CD4-positive, CD25-positive, alpha-beta regulatory T cell (primary cell): ENCODE results near the gene PLXDC2. TPM values are rescaled to one million over a fixed set of nuclear protein-coding genes. Genes with fewer than 3 reads are reported as not detected.

Experiments used
- ATAC-seq, 2 donors: fragments of 150-1000 bp; cut with Tn5 transposase; one replicate each; pipeline ENCODE4 v1.10.0; 2021; ENCODE audit warnings: low read depth in 2 of 2, moderate number of reproducible peaks in 2 of 2, moderate library complexity in 1 of 2
- DNase-seq, 3 donors: peaks; one replicate each; pipeline versions ENCODE4 v3.0.0 to v3.0.0-alpha.2; 2012 to 2022; ENCODE audit warnings: mixed read lengths in 1 of 3
- H3K27ac ChIP-seq: one replicate; pipeline ENCODE4 v1.7.0; 2013; ENCODE audit warnings: mild to moderate bottlenecking, low read length; ENCODE audit not compliant: insufficient read depth, poor library complexity, severe bottlenecking
- H3K27me3 ChIP-seq: one replicate; pipeline ENCODE4 v1.7.0; 2013; ENCODE audit warnings: low read length; ENCODE audit not compliant: control insufficient read depth, insufficient read depth
- H3K36me3 ChIP-seq: one replicate; pipeline ENCODE4 v1.7.0; 2013; ENCODE audit warnings: mild to moderate bottlenecking, low read length, moderate library complexity; ENCODE audit not compliant: control insufficient read depth, insufficient read depth
- H3K4me1 ChIP-seq: 2 replicates; pipeline ENCODE4 v1.7.0; 2013; ENCODE audit warnings: mild to moderate bottlenecking, low read length; ENCODE audit not compliant: insufficient read depth, control insufficient read depth, poor library complexity, severe bottlenecking
- H3K4me3 ChIP-seq: one replicate; pipeline ENCODE4 v1.7.0; 2013; ENCODE audit warnings: low read depth, mild to moderate bottlenecking, low read length, moderate library complexity
- H3K9me3 ChIP-seq, 2 experiments: 1 replicate in 1 of 2; 2 replicates in 1 of 2; pipeline ENCODE4 v1.7.0; 2013; ENCODE audit warnings: low read length in 2 of 2, mild to moderate bottlenecking in 1 of 2, moderate library complexity in 1 of 2; ENCODE audit not compliant: control insufficient read depth in 2 of 2
- H3K27ac Mint-ChIP-seq, 3 donors: one replicate each; pipeline ENCODE4 v1.8.0; 2020 to 2022; ENCODE audit warnings: mild to moderate bottlenecking in 3 of 3, mixed read lengths in 3 of 3, moderate library complexity in 2 of 3
- H3K27me3 Mint-ChIP-seq: one replicate; pipeline ENCODE4 v1.8.0; 2022; ENCODE audit warnings: mild to moderate bottlenecking, mixed read lengths
- H3K36me3 Mint-ChIP-seq: one replicate; pipeline ENCODE4 v1.8.0; 2020; ENCODE audit warnings: mixed read lengths
- H3K4me1 Mint-ChIP-seq, 4 donors: one replicate each; pipeline ENCODE4 v1.8.0; 2020 to 2022; ENCODE audit warnings: mixed read lengths in 4 of 4, mild to moderate bottlenecking in 1 of 4
- H3K4me3 Mint-ChIP-seq, 4 donors: one replicate each; pipeline ENCODE4 v1.8.0; 2020 to 2022; ENCODE audit warnings: mild to moderate bottlenecking in 4 of 4, mixed read lengths in 4 of 4, moderate library complexity in 3 of 4
- H3K9me3 Mint-ChIP-seq, 7 donors: one replicate each; pipeline ENCODE4 v1.8.0; 2020 to 2022; ENCODE audit warnings: mixed read lengths in 7 of 7, mild to moderate bottlenecking in 3 of 7, moderate library complexity in 2 of 7
- polyA plus RNA-seq, 4 donors: library from polyadenylated mRNA; unstranded; fragments of 300-500 nt; fragmentation: Illumina TruSeq; gene quantifications; one replicate each; pipeline ENCODE4 v1.2.3, GENCODE V29; 2021
- total RNA-seq: library from RNA; stranded (reverse); gene quantifications from one replicate; pipeline ENCODE4 v1.2.3, GENCODE V29; 2022

PLXDC2 gene
- total and polyA plus RNA-seq, 5 donors from 2014 or later = 0.03 to 1.8 (median 0.10) TPM; not detected in 2

GRCh38 chr10:19928936-19929335, 112.7 kb downstream of the PLXDC2 start:
- H3K9me3 Mint-ChIP-seq = peaks cover 0 to 27% (median 7%) of the 10 kb centered on the region in 7 donors
- Histone ChIP-seq H3K27ac (no peak overlapping the region), H3K4me1 (no peaks in the 10 kb centered on the region), H3K27me3 (no peaks in the 10 kb centered on the region), H3K4me3 (no peak overlapping the region), H3K36me3 (no peaks in the 10 kb centered on the region), H3K9me3 (peaks cover 0 to 8% of the 10 kb centered on the region in 2 experiments)
- no peaks in the 10 kb centered on the region for H3K36me3 Mint-ChIP-seq
- no peak for DNase-seq
- H3K4me3 Mint-ChIP-seq = no peak overlapping the region
- H3K27me3 Mint-ChIP-seq = peaks cover 5% of the 10 kb centered on the region
- H3K4me1 Mint-ChIP-seq = no peaks in the 10 kb centered on the region
- no peak for ATAC-seq
- H3K27ac Mint-ChIP-seq = no peak overlapping the region

GRCh38 chr10:19929506-19930140, 113.4 kb downstream of the PLXDC2 start:
- Histone ChIP-seq H3K9me3 (peaks cover 0 to 8% of the 10 kb centered on the region in 2 experiments), H3K27me3 (no peaks in the 10 kb centered on the region), H3K27ac (no peak overlapping the region), H3K36me3 (no peaks in the 10 kb centered on the region), H3K4me3 (no peak overlapping the region), H3K4me1 (no peaks in the 10 kb centered on the region)
- Mint-ChIP-seq H3K27me3 (peaks cover 5% of the 10 kb centered on the region), H3K4me3 (no peak overlapping the region), H3K36me3 (no peaks in the 10 kb centered on the region), H3K4me1 (no peaks in the 10 kb centered on the region), H3K9me3 (peaks cover 0 to 34% (median 7%) of the 10 kb centered on the region in 7 donors), H3K27ac (no peak overlapping the region)
- ATAC-seq (no peak), DNase-seq (no peak)

- H3K36me3 ChIP-seq = no peaks in the 10 kb centered on the region
- no peaks in the 10 kb centered on the region for H3K27me3 ChIP-seq
- peaks cover 0 to 4% of the 10 kb centered on the region in 2 experiments for H3K9me3 ChIP-seq
- Mint-ChIP-seq H3K9me3 (peaks cover 4 to 38% (median 7%) of the 10 kb centered on the region in 7 donors), H3K27ac (no peak overlapping the region), H3K36me3 (no peaks in the 10 kb centered on the region), H3K27me3 (peaks cover 5% of the 10 kb centered on the region), H3K4me1 (no peaks in the 10 kb centered on the region), H3K4me3 (no peak overlapping the region)
- H3K27ac ChIP-seq = no peak overlapping the region
- no peak overlapping the region for H3K4me3 ChIP-seq
- ATAC-seq (no peak), DNase-seq (no peak)
- H3K4me1 ChIP-seq = no peaks in the 10 kb centered on the region
Measured at GRCh38 chr10:19930936-19931893, 115.0 kb downstream of the PLXDC2 start.

- peak overlapping the region in 1 of 3 donors; percentile 8 for H3K27ac Mint-ChIP-seq
- Histone ChIP-seq H3K36me3 (no peaks in the 10 kb centered on the region), H3K27me3 (no peaks in the 10 kb centered on the region), H3K4me1 (no peaks in the 10 kb centered on the region), H3K9me3 (peaks cover 0 to 4% of the 10 kb centered on the region in 2 experiments), H3K4me3 (no peak overlapping the region), H3K27ac (no peak overlapping the region)
- DNase-seq (no peak), ATAC-seq (no peak)
- no peaks in the 10 kb centered on the region for H3K36me3 Mint-ChIP-seq
- peaks cover 1% of the 10 kb centered on the region for H3K27me3 Mint-ChIP-seq
- H3K9me3 Mint-ChIP-seq = peaks cover 4 to 35% (median 6%) of the 10 kb centered on the region in 7 donors
- no peaks in the 10 kb centered on the region for H3K4me1 Mint-ChIP-seq
- H3K4me3 Mint-ChIP-seq = no peak overlapping the region
Measured at GRCh38 chr10:19931894-19932590, 115.8 kb downstream of the PLXDC2 start.

- Histone ChIP-seq H3K4me1 (no peaks in the 10 kb centered on the region), H3K4me3 (no peak overlapping the region), H3K27me3 (no peaks in the 10 kb centered on the region), H3K9me3 (peaks cover 0 to 4% of the 10 kb centered on the region in 2 experiments), H3K27ac (no peak overlapping the region), H3K36me3 (no peaks in the 10 kb centered on the region)
- no peaks in the 10 kb centered on the region for H3K27me3 Mint-ChIP-seq
- H3K4me1 Mint-ChIP-seq = no peaks in the 10 kb centered on the region
- DNase-seq (no peak), ATAC-seq (no peak)
- H3K9me3 Mint-ChIP-seq = peaks cover 4 to 32% (median 7%) of the 10 kb centered on the region in 7 donors
- H3K27ac Mint-ChIP-seq = no peak overlapping the region
- H3K4me3 Mint-ChIP-seq = no peak overlapping the region
- H3K36me3 Mint-ChIP-seq = no peaks in the 10 kb centered on the region
Measured at GRCh38 chr10:19932806-19933371, 116.7 kb downstream of the PLXDC2 start.

GRCh38 chr10:19933772-19934171, 117.5 kb downstream of the PLXDC2 start:
- DNase-seq (no peak), ATAC-seq (no peak)
- H3K27me3 Mint-ChIP-seq = no peaks in the 10 kb centered on the region
- H3K4me3 ChIP-seq = no peak overlapping the region
- H3K4me1 Mint-ChIP-seq = no peaks in the 10 kb centered on the region
- H3K9me3 ChIP-seq = peaks cover 0 to 4% of the 10 kb centered on the region in 2 experiments
- no peaks in the 10 kb centered on the region for H3K36me3 Mint-ChIP-seq
- no peak overlapping the region for H3K27ac Mint-ChIP-seq
- no peaks in the 10 kb centered on the region for H3K36me3 ChIP-seq
- H3K4me1 ChIP-seq = no peaks in the 10 kb centered on the region
- peaks cover 2 to 33% (median 6%) of the 10 kb centered on the region in 7 donors for H3K9me3 Mint-ChIP-seq
- H3K27ac ChIP-seq = no peak overlapping the region
- H3K27me3 ChIP-seq = no peaks in the 10 kb centered on the region
- H3K4me3 Mint-ChIP-seq = no peak overlapping the region

GRCh38 chr10:19935176-19935575, 118.9 kb downstream of the PLXDC2 start:
- Histone ChIP-seq H3K4me1 (no peaks in the 10 kb centered on the region), H3K4me3 (no peak overlapping the region), H3K9me3 (peaks cover 0 to 1% of the 10 kb centered on the region in 2 experiments), H3K27me3 (no peaks in the 10 kb centered on the region), H3K27ac (no peak overlapping the region), H3K36me3 (no peaks in the 10 kb centered on the region)
- DNase-seq (no peak), ATAC-seq (no peak)
- no peaks in the 10 kb centered on the region for H3K36me3 Mint-ChIP-seq
- peaks cover 2 to 43% (median 7%) of the 10 kb centered on the region in 7 donors for H3K9me3 Mint-ChIP-seq
- no peak overlapping the region for H3K27ac Mint-ChIP-seq
- H3K4me3 Mint-ChIP-seq = no peak overlapping the region
- H3K4me1 Mint-ChIP-seq = no peaks in the 10 kb centered on the region
- no peaks in the 10 kb centered on the region for H3K27me3 Mint-ChIP-seq
